ENCODE results near the gene ESRRB.

ESRRB gene

GRCh38 chr14:76446921-76447320 lies 71.0 kb downstream of the ESRRB start:
- no peak for ATAC-seq
- TF ChIP-seq ZNF565 (CRISPR knock-in tag; conservative IDR thresholded peaks at IDR 0.05; ENCODE audit: low read depth) (no peak), PPARA (CRISPR knock-in tag; IDR thresholded peaks at IDR 0.05; ENCODE audit: borderline replicate concordance) (no peak), CSRNP3 (CRISPR knock-in tag; IDR thresholded peaks at IDR 0.05) (no peak), TSHZ2 (CRISPR knock-in tag; IDR thresholded peaks at IDR 0.05) (no peak), ZFP3 (CRISPR knock-in tag; IDR thresholded peaks at IDR 0.05) (no peak), PATZ1 (CRISPR knock-in tag; IDR thresholded peaks at IDR 0.05; ENCODE audit: borderline replicate concordance) (no peak), CREB5 (CRISPR knock-in tag; IDR thresholded peaks at IDR 0.05; ENCODE audit: low read depth) (no peak), SNAI2 (CRISPR knock-in tag; IDR thresholded peaks at IDR 0.05) (no peak), CSDC2 (CRISPR knock-in tag; IDR thresholded peaks at IDR 0.05) (no peak), BACH2 (CRISPR knock-in tag; IDR thresholded peaks at IDR 0.05; ENCODE audit: borderline replicate concordance) (no peak), ZNF8 (CRISPR knock-in tag; IDR thresholded peaks at IDR 0.05) (no peak), ZNF70 (CRISPR knock-in tag; IDR thresholded peaks at IDR 0.05) (no peak), TOX (CRISPR knock-in tag; IDR thresholded peaks at IDR 0.05; ENCODE audit: borderline replicate concordance) (no peak), ARNTL (CRISPR knock-in tag; IDR thresholded peaks at IDR 0.05; ENCODE audit: borderline replicate concordance, low read depth) (no peak), ISL1 (CRISPR knock-in tag; IDR thresholded peaks at IDR 0.05) (no peak), ZC3H10 (CRISPR knock-in tag; IDR thresholded peaks at IDR 0.05) (no peak)

GRCh38 chr14:76450476-76450875 lies 74.5 kb downstream of the ESRRB start:
- no peak for TF ChIP-seq TOX (CRISPR knock-in tag; IDR thresholded peaks at IDR 0.05; ENCODE audit: borderline replicate concordance)
- TF ChIP-seq SNAI2 (CRISPR knock-in tag; IDR thresholded peaks at IDR 0.05), result no peak
- no peak for TF ChIP-seq BACH2 (CRISPR knock-in tag; IDR thresholded peaks at IDR 0.05; ENCODE audit: borderline replicate concordance)
- TF ChIP-seq ISL1 (CRISPR knock-in tag; IDR thresholded peaks at IDR 0.05), result no peak
- TF ChIP-seq PPARA (CRISPR knock-in tag; IDR thresholded peaks at IDR 0.05; ENCODE audit: borderline replicate concordance), result no peak
- TF ChIP-seq PATZ1 (CRISPR knock-in tag; IDR thresholded peaks at IDR 0.05; ENCODE audit: borderline replicate concordance), result no peak
- no peak for TF ChIP-seq GLIS3 (CRISPR knock-in tag; IDR thresholded peaks at IDR 0.05)
- TF ChIP-seq ARNTL (CRISPR knock-in tag; IDR thresholded peaks at IDR 0.05; ENCODE audit: borderline replicate concordance, low read depth), result no peak
- no peak for TF ChIP-seq ESRRG (CRISPR knock-in tag; IDR thresholded peaks at IDR 0.05)
- TF ChIP-seq TSHZ2 (CRISPR knock-in tag; IDR thresholded peaks at IDR 0.05), result no peak
- TF ChIP-seq ZFP3 (CRISPR knock-in tag; IDR thresholded peaks at IDR 0.05), result no peak
- TF ChIP-seq OSR1 (CRISPR knock-in tag; IDR thresholded peaks at IDR 0.05), result no peak
- TF ChIP-seq ZNF8 (CRISPR knock-in tag; IDR thresholded peaks at IDR 0.05), result no peak
- no peak for ATAC-seq
